ENCODE data around the gene PPP1R18.
"Not testable (repeated sequence)": the region's sequence is repeated elsewhere in the genome, so short reads cannot be mapped to it uniquely, and the experiment has no call there.

Gene PPP1R18

DNA sequence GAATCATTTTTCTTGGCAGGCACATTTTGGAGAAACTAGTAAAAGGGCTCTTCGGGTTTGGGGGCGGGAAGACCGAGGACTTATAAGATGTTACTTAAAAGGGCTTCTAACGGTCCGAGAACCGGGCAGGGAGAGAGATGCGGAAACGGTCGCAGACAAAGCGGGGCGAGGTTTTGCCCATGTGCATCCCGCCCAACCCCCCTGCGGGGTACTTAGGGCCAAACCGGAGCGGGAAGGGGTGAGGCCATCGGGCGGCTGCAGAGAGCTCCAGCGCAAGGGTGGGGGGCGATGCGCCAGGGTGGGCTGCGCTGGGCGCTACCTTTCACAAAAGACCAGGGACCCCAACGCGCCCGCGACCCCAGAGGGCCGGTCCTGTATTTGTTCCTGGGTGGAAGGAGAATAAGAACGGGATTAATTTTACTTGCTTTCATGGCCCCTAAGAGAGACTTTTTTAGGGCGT is 34.3 kb upstream of the PPP1R18 start:
- in situ Hi-C loops (cut with HindIII; ENCODE audit: low pct_ligation_motif_present, low pct_unique_long_range_greater_than_20kb, low sequenced_read_pairs) = no loop called here
- peak; percentile 58 for DNase-seq

DNA sequence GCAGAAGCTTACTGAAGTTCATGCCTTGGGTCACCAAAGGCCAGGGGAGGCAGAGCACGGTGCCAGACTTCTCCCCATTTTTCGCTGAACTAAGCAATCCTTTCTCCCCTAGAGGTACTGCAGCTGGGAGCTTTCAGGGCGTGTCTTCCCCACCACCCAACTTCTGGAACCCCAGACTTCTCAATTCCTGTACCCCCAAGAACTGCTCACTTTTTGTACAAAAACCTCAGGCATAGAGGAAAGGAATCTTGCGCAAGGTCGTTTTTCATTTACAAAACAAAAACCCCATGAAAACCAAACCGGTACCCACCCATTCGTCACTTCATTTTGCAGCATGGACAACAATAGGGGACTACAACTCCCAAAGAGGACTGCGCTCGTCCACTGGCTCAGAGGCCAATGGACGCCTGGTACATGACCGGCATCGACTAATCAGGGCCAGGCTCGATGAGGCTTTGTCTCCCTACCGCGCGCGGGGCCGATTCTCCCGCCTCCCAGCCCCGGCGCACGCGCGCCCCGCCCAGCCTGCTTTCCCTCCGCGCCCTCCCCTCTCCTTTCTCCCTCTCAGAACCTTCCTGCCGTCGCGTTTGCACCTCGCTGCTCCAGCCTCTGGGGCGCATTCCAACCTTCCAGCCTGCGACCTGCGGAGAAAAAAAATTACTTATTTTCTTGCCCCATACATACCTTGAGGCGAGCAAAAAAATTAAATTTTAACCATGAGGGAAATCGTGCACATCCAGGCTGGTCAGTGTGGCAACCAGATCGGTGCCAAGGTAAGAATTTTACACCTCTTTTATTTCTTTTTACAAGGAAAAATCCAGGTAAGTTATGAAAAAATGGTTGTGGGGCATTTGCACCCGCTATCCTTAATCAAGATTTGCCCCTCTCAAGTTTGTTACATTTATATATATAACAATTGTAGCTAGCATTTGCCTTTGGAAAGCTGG is 33.6 kb upstream of the PPP1R18 start, which contains the start of gene TUBB:
TSS of gene TUBB (plus strand) at position 562 of the 947 bp plus-strand sequence. CDS start at position 717, 155 bp downstream.
- in situ Hi-C loops (cut with HindIII; ENCODE audit: low pct_ligation_motif_present, low pct_unique_long_range_greater_than_20kb, low sequenced_read_pairs) = no loop called here
- DNase-seq = peak; percentile 95

DNA sequence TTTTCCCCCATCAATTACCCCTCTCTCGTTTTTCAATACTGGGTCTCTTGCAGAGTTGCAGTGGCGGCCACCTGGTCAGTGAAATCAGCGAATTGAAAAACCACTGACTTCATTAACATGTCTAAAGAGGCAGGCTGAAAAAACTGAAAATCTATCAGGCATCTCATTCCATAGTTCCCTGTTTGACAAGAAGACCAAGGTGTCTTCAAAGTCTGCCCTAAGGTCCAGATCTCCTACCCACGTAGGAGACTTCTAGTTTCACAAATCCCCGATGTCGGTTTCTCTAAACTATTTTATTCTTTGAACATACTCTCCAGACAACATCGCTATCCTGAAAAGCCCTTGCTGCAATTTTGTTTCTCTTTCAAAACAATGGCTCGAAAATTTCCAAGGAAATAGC is 32.9 kb upstream of the PPP1R18 start:
- in situ Hi-C loops (cut with HindIII; ENCODE audit: low pct_ligation_motif_present, low pct_unique_long_range_greater_than_20kb, low sequenced_read_pairs) = no loop called here
- peak; percentile 25 for DNase-seq

DNA sequence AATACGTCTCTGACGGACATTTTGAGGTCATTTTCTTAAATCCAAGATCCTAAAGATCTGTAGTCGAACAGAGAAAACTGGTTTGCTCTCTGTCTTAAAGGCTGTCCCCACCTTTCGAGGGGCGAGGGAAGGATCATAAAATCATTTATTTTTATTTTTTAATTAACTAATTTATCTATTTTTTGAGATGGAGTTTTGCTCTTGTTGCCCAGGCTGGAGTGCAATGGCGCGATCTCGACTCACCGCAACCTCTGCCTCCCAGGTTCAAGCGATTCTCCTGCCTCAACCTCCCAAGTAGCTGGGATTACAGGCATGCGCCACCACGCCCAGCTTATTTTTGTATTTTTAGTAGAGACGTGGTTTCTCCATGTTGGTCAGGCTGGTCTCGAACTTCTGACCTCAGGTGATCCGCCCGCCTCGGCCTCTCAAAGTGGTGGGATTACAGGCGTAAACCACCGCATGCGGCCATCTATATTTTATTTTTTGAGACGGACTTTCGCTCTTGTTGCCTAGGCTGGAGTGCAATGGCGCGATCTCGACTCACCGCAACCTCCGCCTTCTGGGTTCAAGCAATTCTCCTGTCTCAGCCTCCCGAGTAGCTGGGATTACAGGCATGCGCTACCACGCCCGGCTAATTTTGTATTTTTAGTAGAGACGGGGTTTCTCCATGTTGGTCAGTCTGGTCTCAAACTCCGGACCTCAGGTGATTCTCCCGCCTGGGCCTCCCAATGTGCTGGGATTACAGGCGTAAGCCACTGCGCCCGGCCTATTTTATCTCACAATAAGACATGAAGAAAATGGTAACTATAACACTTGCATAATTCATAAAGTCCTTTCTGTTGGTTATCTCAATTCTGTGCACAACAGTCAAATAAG is 31.6 kb upstream of the PPP1R18 start:
- DNase-seq; in situ Hi-C loops (cut with HindIII; ENCODE audit: low pct_ligation_motif_present, low pct_unique_long_range_greater_than_20kb, low sequenced_read_pairs): not testable (repeated sequence)

DNA sequence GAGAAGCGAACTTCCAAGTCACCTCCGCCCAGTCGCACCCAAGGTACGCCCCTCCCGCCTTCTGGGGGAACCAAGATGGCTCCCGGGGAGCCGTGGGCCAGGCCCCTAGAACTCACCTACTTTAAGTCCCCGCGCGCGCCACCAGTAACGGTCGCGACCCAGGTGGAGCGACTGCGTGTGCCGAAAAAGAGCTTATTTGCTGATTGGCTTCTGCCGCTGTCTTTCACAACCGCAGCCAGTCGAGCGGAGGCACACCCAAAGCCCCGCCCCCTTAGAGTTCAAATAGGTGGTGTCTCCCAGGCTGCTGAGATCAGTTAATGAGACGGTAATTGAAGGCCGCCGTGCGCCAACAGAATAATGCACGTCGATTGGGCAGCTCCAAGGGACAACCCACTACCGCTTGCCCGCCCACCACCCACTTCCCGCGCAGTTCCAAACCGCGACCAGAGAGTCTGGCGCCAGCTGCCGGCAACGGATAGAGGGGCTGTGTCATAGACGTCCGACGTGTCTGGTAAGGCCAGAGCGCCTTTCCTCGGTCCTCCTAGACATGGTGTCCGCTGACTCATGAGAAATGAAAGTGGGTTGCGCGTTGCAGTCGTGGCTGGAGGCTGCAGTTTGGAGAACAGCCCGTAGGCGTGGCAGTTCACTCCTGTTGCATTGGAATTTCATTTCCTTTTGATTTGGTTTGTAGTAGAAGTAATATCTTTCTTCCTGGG is 30.8 kb upstream of the PPP1R18 start, which contains the start of gene MDC1:
TSS of gene MDC1 (minus strand) at position 153 of the 716 bp plus-strand sequence. CDS start 2,106 bp downstream, outside the sequence.
- in situ Hi-C loops (cut with HindIII; ENCODE audit: low pct_ligation_motif_present, low pct_unique_long_range_greater_than_20kb, low sequenced_read_pairs) = no loop called here
- DNase-seq = peak; percentile 98

DNA sequence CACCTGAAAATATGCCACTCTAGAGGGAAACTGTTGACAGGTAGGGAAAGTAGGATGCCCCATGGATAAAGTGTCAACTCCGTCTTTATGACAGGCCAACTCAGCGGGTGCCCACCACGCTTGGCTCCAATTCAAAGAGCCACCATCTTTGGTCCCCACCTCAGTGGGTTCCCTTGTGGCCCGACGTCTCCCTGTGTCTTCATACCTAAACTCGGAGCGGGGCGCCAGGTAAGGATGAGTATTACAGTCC is 30.4 kb upstream of the PPP1R18 start:
- DNase-seq = no peak
- in situ Hi-C loops (cut with HindIII; ENCODE audit: low pct_ligation_motif_present, low pct_unique_long_range_greater_than_20kb, low sequenced_read_pairs) = no loop called here

DNA sequence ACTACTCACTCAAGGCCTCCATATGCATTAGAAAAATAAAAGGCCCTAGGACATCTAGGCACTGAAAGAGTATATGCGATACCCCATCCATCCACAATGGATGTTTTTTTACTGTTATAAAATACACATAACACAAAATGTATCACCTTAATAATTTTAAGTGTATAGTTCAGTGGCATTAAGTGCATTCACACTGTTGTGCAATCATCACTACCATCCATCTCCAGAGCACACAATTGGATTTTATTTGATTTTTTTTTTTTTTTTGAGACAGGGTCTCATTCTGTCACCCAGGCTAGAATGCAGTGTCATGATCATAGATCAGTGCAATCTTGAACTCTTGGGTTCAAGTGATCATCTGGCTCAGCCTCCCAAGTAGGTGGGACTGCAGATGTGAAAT is 27.8 kb upstream of the PPP1R18 start:
- in situ Hi-C loops (cut with HindIII; ENCODE audit: low pct_ligation_motif_present, low pct_unique_long_range_greater_than_20kb, low sequenced_read_pairs) = no loop called here
- DNase-seq = no peak

DNA sequence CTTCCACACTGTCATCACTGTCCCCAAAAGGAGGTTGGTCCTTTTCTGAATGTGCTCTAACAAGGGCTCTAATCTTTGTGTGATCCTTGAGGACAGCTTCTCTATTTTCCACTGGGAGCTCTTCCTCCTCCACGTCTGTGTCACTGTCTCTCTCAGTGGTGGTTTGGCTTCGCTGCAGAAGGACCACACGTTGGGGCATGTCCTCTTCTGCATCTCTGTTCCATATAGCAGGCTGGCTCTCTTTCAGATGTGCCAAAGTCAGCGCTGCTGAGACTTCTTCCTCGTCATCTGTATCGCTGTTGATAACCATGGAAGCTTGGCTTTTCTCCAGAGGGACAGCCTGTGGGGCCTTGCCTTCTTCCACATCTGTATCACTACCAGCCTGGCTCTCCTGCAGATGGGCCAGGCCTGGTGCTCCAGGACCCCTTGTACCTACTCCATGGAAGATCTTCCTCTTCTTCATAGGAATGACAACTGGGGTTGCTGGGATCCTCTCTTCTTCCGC is 26.0 kb upstream of the PPP1R18 start:
- no peak for DNase-seq
- in situ Hi-C loops (cut with HindIII; ENCODE audit: low pct_ligation_motif_present, low pct_unique_long_range_greater_than_20kb, low sequenced_read_pairs) = no loop called here

DNA sequence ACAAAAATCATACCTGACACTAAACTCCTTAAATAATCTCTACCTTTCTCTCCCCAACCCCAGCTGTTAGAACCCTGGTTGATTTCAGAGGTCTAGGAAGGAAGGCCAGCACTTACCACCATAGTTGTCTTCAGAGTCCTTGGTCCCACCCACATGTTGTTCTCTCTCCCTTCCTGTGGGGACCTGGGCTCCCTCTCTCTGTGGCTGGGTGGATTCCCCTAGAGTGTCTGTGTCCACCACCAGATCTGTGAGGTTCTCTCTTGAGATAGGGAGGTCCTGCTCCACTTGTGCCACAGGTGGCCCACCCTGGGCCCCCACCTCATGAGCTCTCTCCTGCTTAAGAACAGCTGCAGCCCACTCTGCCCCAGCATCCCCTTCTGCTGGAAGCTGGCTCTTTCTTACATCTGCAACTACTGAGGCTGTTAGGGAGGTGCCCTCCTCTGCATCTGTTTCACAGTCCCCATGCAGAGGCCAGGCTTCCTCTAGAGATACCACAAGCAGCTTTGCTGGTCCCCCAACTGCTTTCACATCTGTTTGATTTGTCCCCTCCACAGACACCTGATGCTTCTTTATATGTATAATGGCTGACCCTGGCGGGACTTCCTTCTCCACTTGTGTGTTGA is 25.4 kb upstream of the PPP1R18 start:
- in situ Hi-C loops (cut with HindIII; ENCODE audit: low pct_ligation_motif_present, low pct_unique_long_range_greater_than_20kb, low sequenced_read_pairs) = no loop called here
- no peak for DNase-seq

DNA sequence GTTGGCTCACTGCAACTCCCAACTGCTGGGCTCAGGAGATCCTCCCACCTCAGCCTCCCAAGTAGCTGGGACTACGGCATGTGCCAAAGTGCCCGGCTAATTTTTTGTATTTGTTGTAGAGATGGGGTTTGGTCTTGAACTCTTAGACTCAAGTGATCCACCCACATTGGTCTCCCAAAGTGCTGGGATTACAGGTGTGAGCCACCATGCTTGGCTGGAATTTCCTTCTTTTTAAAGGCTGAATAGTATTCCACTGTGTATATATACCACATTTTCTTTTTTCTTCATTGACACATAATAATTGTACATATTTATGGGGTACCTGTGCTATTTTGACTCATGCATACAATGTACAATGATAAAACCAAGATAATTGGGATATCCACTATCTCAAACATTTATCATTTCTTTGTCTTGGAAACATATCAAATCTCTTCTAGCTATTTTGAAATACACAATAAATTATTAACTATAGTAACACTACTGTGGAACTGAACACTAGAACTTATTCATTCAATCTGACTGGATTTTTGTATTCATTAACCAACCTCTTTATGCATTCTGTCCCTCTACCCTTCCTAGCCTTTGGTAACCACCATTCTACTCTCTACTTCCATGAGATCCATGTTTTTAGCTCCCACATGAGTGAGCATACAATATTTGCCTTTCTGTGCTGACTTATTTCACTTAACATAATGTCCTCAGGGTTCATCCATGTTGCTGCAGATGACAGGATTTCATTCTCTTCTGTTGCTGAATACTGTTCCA is 22.8 kb upstream of the PPP1R18 start:
- in situ Hi-C loops (cut with HindIII; ENCODE audit: low pct_ligation_motif_present, low pct_unique_long_range_greater_than_20kb, low sequenced_read_pairs) = no loop called here

DNA sequence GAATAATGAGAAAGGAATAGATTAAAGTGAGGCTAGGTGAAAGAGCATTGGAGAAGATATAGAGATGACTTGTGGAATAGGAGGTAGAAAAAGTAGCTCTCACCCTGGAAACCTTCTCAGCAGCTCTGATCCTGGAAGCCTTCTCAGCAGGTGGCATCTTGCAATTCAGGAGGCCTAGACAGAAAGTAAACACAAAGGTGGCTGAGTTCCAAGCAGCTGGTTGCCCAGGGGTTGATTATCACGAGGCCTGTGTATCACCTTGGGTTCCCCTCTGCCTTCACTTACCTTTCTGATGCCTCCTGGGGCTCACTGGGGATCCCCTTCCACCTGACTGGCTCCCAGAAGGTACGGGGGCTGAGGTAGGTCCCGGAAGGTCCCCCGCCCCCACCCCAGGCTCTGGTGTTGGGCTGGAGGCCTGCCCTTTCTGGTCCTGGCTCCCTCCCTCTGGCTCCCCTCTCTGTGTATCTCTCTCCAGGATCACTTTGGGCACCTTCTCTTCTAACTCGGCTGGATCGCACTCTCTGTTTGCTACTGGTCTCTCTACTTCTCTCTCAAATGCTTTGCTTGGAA is 20.9 kb upstream of the PPP1R18 start:
- in situ Hi-C loops (cut with HindIII; ENCODE audit: low pct_ligation_motif_present, low pct_unique_long_range_greater_than_20kb, low sequenced_read_pairs) = no loop called here
- DNase-seq = no peak

More for the DNA sequence above, 22.8 kb upstream of the PPP1R18 start:
- DNase-seq = peak; percentile 52

DNA sequence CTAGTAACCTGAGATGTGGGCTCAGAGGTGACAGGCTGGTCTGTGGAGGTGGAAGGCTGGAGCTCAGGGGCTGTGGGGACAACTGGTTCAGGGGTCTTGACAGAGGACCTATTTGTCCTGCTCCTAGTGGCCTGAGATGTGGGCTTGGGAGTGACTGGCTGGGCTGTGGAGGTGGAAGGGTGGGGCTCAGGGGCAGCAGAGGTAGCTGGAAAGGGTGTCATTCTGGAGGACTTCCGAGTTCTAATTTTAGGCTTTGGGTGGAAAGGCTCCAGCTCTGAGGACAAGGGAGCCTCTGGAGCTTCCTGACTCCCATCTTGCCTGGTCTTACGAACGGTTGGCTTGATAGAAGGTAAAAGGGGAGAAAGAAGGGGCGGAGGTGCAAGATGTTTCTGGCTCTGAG is 19.2 kb upstream of the PPP1R18 start:
- in situ Hi-C loops (cut with HindIII; ENCODE audit: low pct_ligation_motif_present, low pct_unique_long_range_greater_than_20kb, low sequenced_read_pairs) = no loop called here
- no peak for DNase-seq

DNA sequence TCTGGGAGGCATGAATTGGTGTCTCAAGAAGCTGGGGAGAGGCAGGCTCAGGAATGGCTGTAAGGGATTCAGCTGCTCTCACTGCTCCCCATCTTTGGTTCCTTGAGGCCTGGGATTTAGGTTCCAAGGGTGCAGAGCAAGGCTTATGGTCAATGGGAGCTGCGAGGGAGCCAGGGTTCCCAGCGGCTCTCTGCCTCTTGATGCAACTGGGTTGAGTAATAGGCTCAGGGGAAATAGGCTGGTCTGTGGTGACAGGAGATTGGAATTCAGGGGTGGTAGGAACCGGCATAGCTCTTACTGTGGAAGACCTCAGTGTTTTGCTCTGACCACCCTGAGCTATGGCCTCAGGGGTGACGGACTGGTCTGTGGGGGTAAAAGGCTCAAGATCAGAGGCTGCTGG is 17.4 kb upstream of the PPP1R18 start:
- in situ Hi-C loops (cut with HindIII; ENCODE audit: low pct_ligation_motif_present, low pct_unique_long_range_greater_than_20kb, low sequenced_read_pairs) = no loop called here
- DNase-seq = no peak

DNA sequence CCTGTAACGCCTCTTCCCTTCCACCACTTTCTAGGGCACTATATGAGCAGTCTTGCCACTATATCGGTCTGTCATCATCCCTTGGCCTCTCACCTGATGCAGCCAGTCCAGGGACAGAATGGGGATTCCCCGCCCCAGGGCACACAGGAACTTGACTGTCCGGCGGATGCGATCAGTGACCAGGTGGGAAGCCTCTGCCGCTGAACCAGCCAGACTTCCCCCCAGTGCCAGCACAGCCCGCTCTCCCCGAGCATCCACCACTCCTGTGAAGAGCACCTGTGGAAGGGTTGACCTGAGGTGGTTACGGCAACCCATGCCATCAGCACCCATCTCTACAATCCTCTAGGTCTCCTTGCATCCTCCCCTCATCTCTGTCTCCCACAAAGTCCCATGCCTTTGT is 16.6 kb upstream of the PPP1R18 start:
- DNase-seq = no peak
- in situ Hi-C loops (cut with HindIII; ENCODE audit: low pct_ligation_motif_present, low pct_unique_long_range_greater_than_20kb, low sequenced_read_pairs) = no loop called here

DNA sequence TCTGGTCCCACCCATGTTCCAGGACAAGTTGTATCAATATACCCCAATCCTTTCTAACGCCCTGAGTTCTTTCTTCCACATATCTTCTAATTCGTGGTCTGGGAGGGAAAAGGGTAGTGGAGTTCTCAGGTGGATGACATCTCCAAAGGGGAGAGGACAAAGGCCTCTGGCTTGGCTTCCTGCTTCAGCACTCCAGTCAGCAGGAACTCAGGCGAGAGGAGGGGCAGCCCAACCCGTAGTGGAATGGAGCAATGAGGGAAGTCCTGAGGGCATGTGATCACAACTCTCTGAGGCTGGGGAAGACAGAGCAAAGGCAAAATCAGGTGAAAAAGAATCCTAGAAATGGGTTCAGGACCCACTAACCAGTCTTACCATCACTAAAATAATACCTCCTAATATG is 13.9 kb upstream of the PPP1R18 start:
- no peak for DNase-seq
- in situ Hi-C loops (cut with HindIII; ENCODE audit: low pct_ligation_motif_present, low pct_unique_long_range_greater_than_20kb, low sequenced_read_pairs) = no loop called here

DNA sequence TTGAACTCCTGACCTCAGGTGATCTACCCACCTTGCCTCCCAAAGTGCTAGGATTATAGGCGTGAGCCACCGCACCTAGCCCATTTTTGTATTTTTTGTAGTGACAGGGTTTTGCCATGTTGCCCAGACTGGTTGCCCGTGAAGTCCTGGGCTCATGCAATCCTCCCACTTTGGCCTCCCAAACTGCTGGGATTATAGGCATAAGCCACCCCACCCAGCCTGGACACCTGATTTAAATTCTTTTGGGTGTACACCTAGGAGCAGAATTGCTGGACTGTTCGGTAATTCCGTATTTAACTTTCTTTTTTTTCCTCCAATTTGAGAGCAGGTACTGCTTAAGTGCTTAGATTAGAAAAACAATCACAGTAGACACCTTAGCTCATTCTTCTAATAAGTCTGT is 10.0 kb upstream of the PPP1R18 start:
- no peak for DNase-seq
- in situ Hi-C loops (cut with HindIII; ENCODE audit: low pct_ligation_motif_present, low pct_unique_long_range_greater_than_20kb, low sequenced_read_pairs) = no loop called here

DNA sequence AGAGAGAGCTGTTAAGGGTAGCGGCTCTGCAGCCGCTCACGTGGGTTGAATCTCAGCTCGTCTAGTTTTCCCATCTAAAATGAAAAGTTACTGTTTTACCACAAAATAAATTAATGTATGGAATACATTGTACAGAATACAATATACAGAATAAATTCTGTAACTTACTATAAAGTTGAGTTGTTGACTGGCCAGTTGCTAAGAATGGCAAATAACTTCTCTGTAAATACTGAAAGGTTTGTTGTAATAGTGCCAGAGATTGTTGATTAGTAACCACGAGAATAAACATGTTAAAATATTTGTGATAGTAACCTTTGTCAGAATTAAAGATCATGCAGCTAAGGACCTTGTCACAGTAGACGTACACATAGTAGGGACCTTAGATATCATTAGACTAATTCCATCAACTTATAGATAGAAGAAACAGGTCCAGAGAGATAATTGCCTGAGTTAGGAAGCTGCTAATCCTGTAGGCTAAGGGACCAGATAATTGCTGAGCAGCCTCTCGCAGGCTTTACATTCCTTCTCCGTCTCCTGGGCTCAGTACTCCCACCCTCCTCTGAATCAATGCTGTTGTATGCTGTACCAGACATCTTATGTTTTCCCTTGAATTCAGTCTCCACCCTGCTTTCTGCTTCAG is 4.9 kb upstream of the PPP1R18 start:
- in situ Hi-C loops (cut with HindIII; ENCODE audit: low pct_ligation_motif_present, low pct_unique_long_range_greater_than_20kb, low sequenced_read_pairs) = no loop called here
- DNase-seq = no peak
